Measurements from ENCODE around the gene MAP1LC3B2. TPM values are rescaled to one million over a fixed set of nuclear protein-coding genes. Genes with fewer than 3 reads are reported as not detected.
A peak's percentile ranks its signal among the peaks of the same experiment; 100 is the strongest.

The MAP1LC3B2 gene
- total and polyA plus RNA-seq, 2 donors from 2014 or later: 2.1 to 4.5 TPM

- FAIRE-seq (no peak), DNase-seq (peak; percentile 92 to 97 (median 95))
- Histone ChIP-seq H3K9me3 (ENCODE audit: control insufficient read depth in 2 of 3, insufficient read depth in 1 of 3, low read length in 3 of 3) (no peaks in the 10 kb centered on the region), H3K4me3 (ENCODE audit: low read length in 3 of 3) (peak overlapping the region; percentile 62 to 80 (median 68)), H3K27ac (ENCODE audit: low read depth in 2 of 2, low read length in 2 of 2) (peak overlapping the region; percentile 61 to 71), H3K9ac (ENCODE audit: low read length in 3 of 3) (peak overlapping the region in 2 of 3 donors; percentile 33 to 78), H3K4me1 (ENCODE audit: control insufficient read depth in 2 of 3, insufficient read depth in 2 of 3, low read depth in 1 of 3, low read length in 3 of 3) (peaks cover 0 to 4% (median 3%) of the 10 kb centered on the region in 3 donors), H3K36me3 (ENCODE audit: control insufficient read depth in 2 of 3, insufficient read depth in 3 of 3, low read length in 3 of 3) (no peaks in the 10 kb centered on the region), H3K27me3 (ENCODE audit: control insufficient read depth, insufficient read depth, low read length) (no peaks in the 10 kb centered on the region)
- TF ChIP-seq CTCF (IDR thresholded peaks at IDR 0.05; ENCODE audit: borderline replicate concordance, extremely low read depth, insufficient read depth): no peak
- intact Hi-C loops (cut with DNase I): no loop called here
Measured at GRCh38 chr12:116533343-116534251, 25.6 kb upstream of the MAP1LC3B2 start.

- DNase-seq: peak in 3 of 5 donors; percentile 75 to 84 (median 81)
- peak overlapping the region; percentile 62 to 80 (median 68) for H3K4me3 ChIP-seq (ENCODE audit: low read length in 3 of 3)
Measured at GRCh38 chr12:116534311-116535121, 24.7 kb upstream of the MAP1LC3B2 start.

DNA sequence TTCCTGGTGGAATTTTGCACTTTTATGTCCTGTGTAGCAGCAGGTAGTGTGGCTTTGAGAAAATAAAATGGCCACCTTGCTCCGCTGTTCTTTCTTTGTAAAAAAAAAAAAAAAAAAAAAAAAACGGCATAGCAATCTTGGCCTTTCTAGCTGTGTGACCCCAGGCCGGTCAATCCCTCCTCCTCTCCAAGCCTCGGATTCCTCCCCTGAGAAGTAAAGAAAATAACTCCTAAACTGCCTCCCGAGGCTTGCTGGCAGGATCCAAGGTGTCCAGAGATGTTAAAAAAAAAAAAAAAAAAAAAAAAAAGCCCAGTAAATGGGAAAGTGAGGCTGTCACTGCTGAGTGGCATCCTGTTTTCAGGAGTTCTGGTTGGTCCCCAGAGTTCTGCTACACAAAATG lies 23.9 kb upstream of the MAP1LC3B2 start:
- FAIRE-seq (no peak), DNase-seq (peak in 2 of 5 donors; percentile 28 to 67)
- intact Hi-C loops (cut with DNase I): no loop called here
- Histone ChIP-seq H3K27ac (ENCODE audit: low read depth in 2 of 2, low read length in 2 of 2) (no peak overlapping the region), H3K4me3 (ENCODE audit: low read length in 3 of 3) (peak overlapping the region in 1 of 3 donors; percentile 80), H3K27me3 (ENCODE audit: control insufficient read depth, insufficient read depth, low read length) (no peaks in the 10 kb centered on the region), H3K4me1 (ENCODE audit: control insufficient read depth in 2 of 3, insufficient read depth in 2 of 3, low read depth in 1 of 3, low read length in 3 of 3) (peaks cover 1 to 12% (median 8%) of the 10 kb centered on the region in 3 donors), H3K9ac (ENCODE audit: low read length in 3 of 3) (no peak overlapping the region), H3K36me3 (ENCODE audit: control insufficient read depth in 2 of 3, insufficient read depth in 3 of 3, low read length in 3 of 3) (no peaks in the 10 kb centered on the region), H3K9me3 (ENCODE audit: control insufficient read depth in 2 of 3, insufficient read depth in 1 of 3, low read length in 3 of 3) (no peaks in the 10 kb centered on the region)
- no peak for TF ChIP-seq CTCF (IDR thresholded peaks at IDR 0.05; ENCODE audit: borderline replicate concordance, extremely low read depth, insufficient read depth)

More at GRCh38 chr12:116534311-116535121, 24.7 kb upstream of the MAP1LC3B2 start:
- peaks cover 0 to 7% (median 4%) of the 10 kb centered on the region in 3 donors for H3K4me1 ChIP-seq (ENCODE audit: control insufficient read depth in 2 of 3, insufficient read depth in 2 of 3, low read depth in 1 of 3, low read length in 3 of 3)
- H3K27ac ChIP-seq (ENCODE audit: low read depth in 2 of 2, low read length in 2 of 2): peak overlapping the region; percentile 61 to 71
- TF ChIP-seq CTCF (IDR thresholded peaks at IDR 0.05; ENCODE audit: borderline replicate concordance, extremely low read depth, insufficient read depth): no peak
- intact Hi-C loops (cut with DNase I): no loop called here
- H3K27me3 ChIP-seq (ENCODE audit: control insufficient read depth, insufficient read depth, low read length): no peaks in the 10 kb centered on the region
- no peak for FAIRE-seq
- H3K9me3 ChIP-seq (ENCODE audit: control insufficient read depth in 2 of 3, insufficient read depth in 1 of 3, low read length in 3 of 3): no peaks in the 10 kb centered on the region
- no peaks in the 10 kb centered on the region for H3K36me3 ChIP-seq (ENCODE audit: control insufficient read depth in 2 of 3, insufficient read depth in 3 of 3, low read length in 3 of 3)
- H3K9ac ChIP-seq (ENCODE audit: low read length in 3 of 3): peak overlapping the region in 2 of 3 donors; percentile 46 to 77

Data from kidney (tissue), 14 donors.